HEK293 (cell line): ENCODE measurements around the gene RHOT1.

Experiments
- CTCF ChIA-PET: fragments of 350-600 bp; formaldehyde crosslinking; extraction: SDS; loops from one replicate; lab custom pipeline; 2021; ENCODE audit warnings: antibody characterized with exemption; lab: Yijun Ruan, JAX
- POLR2A ChIA-PET: fragments of 300-600 bp; formaldehyde crosslinking; extraction: SDS; loops from one replicate; lab custom pipeline; 2020; ENCODE audit warnings: antibody characterized with exemption, inconsistent platforms; lab: Yijun Ruan, JAX
- H3K27ac ChIP-seq: fragments of 200-500 bp; sonication (Bioruptor generic); 2 replicates; pipeline ENCODE4 v1.5.1; 2014; ENCODE audit warnings: low read depth, low read length, control low read depth, inconsistent platforms; ENCODE audit errors: extremely low read depth
- H3K36me3 ChIP-seq, 2 experiments: fragments of 200-500 bp in 1 of 2; sonication (Bioruptor generic) in 1 of 2; 1 replicate in 1 of 2; 2 replicates in 1 of 2; pipeline ENCODE4 v1.5.1; 2014 to 2017; ENCODE audit warnings: inconsistent platforms in 2 of 2, low read length in 2 of 2; ENCODE audit not compliant: control insufficient read depth in 2 of 2, insufficient read depth in 1 of 2
- H3K4me1 ChIP-seq: fragments of 200-500 bp; sonication (Bioruptor generic); 2 replicates; pipeline ENCODE4 v1.5.1; 2014; ENCODE audit warnings: mild to moderate bottlenecking, low read length, inconsistent platforms; ENCODE audit not compliant: control insufficient read depth, insufficient read depth
- H3K4me3 ChIP-seq: 2 replicates; pipeline ENCODE4 v1.5.1; 2011; ENCODE audit warnings: low read depth, mild to moderate bottlenecking, control low read depth, low read length, moderate library complexity
- H3K9me3 ChIP-seq: fragments of 200-500 bp; sonication (Bioruptor generic); 2 replicates; pipeline ENCODE4 v1.5.1; 2014; ENCODE audit warnings: low read depth, low read length, inconsistent platforms; ENCODE audit not compliant: control insufficient read depth, insufficient read depth
- MYNN ChIP-seq: fragments of 450-650 bp; formaldehyde crosslinking; IDR thresholded peaks from 2 replicates; pipeline ENCODE4 v1.5.1; 2016; ENCODE audit warnings: missing biosample characterization, missing genetic modification characterization, borderline replicate concordance
- PATZ1 ChIP-seq: fragments of 450-650 bp; formaldehyde crosslinking; IDR thresholded peaks from 2 replicates; pipeline ENCODE4 v1.5.1; 2016; ENCODE audit warnings: missing biosample characterization, missing genetic modification characterization
- PRDM2 ChIP-seq: fragments of 450-650 bp; formaldehyde crosslinking; IDR thresholded peaks from 2 replicates; pipeline ENCODE4 v1.5.1; 2016; ENCODE audit warnings: missing biosample characterization, missing genetic modification characterization, borderline replicate concordance
- ZBTB48 ChIP-seq: fragments of 450-650 bp; formaldehyde crosslinking; IDR thresholded peaks from 2 replicates; pipeline ENCODE4 v1.5.1; 2016; ENCODE audit warnings: missing biosample characterization, missing genetic modification characterization
- ZNF24 ChIP-seq: fragments of 450-650 bp; formaldehyde crosslinking; IDR thresholded peaks from 2 replicates; pipeline ENCODE4 v1.5.1; 2016; ENCODE audit warnings: missing biosample characterization, missing genetic modification characterization
- ZNF341 ChIP-seq: fragments of 450-650 bp; formaldehyde crosslinking; IDR thresholded peaks from 2 replicates; pipeline ENCODE4; 2016; ENCODE audit warnings: low read depth, missing biosample characterization, missing genetic modification characterization
- ZNF510 ChIP-seq: fragments of 450-650 bp; formaldehyde crosslinking; IDR thresholded peaks from 2 replicates; pipeline ENCODE4 v1.5.1; 2018; ENCODE audit warnings: mild to moderate bottlenecking, missing genetic modification characterization, missing biosample characterization; ENCODE audit not compliant: insufficient replicate concordance
- ZNF518A ChIP-seq: fragments of 450-650 bp; formaldehyde crosslinking; conservative IDR thresholded peaks from 2 replicates; pipeline ENCODE4 v1.5.1; 2016; ENCODE audit warnings: low read depth, missing biosample characterization, missing genetic modification characterization
- ZNF585B ChIP-seq: fragments of 450-650 bp; formaldehyde crosslinking; IDR thresholded peaks from 2 replicates; pipeline ENCODE4 v1.5.1; 2016; ENCODE audit warnings: missing biosample characterization, missing genetic modification characterization
- ZNF621 ChIP-seq: fragments of 450-650 bp; formaldehyde crosslinking; IDR thresholded peaks from 2 replicates; pipeline ENCODE4 v1.5.1; 2017; ENCODE audit warnings: missing biosample characterization, missing genetic modification characterization
- ZNF629 ChIP-seq: fragments of 450-650 bp; formaldehyde crosslinking; IDR thresholded peaks from 2 replicates; pipeline ENCODE4 v1.5.1; 2017; ENCODE audit warnings: missing biosample characterization, missing genetic modification characterization
- ZNF677 ChIP-seq: fragments of 450-650 bp; IDR thresholded peaks from 2 replicates; pipeline ENCODE4 v1.5.0; 2018; ENCODE audit warnings: missing biosample characterization, mild to moderate bottlenecking, missing genetic modification characterization, moderate library complexity
- ZNF704 ChIP-seq: fragments of 450-650 bp; formaldehyde crosslinking; IDR thresholded peaks from 2 replicates; pipeline ENCODE4 v1.5.1; 2016; ENCODE audit warnings: missing biosample characterization, missing genetic modification characterization
- ZNF785 ChIP-seq: fragments of 450-650 bp; formaldehyde crosslinking; IDR thresholded peaks from 2 replicates; pipeline ENCODE4 v1.5.1; 2016; ENCODE audit warnings: missing biosample characterization, missing genetic modification characterization
- ZNF791 ChIP-seq: fragments of 450-650 bp; formaldehyde crosslinking; IDR thresholded peaks from 2 replicates; pipeline ENCODE4 v1.5.1; 2016; ENCODE audit warnings: missing biosample characterization, missing genetic modification characterization
- TF ChIP-seq, protein P1 (sequence below): fragments of 450-650 bp; formaldehyde crosslinking; IDR thresholded peaks from 2 replicates; pipeline ENCODE4 v1.5.1; 2016; ENCODE audit warnings: missing biosample characterization, missing genetic modification characterization
- TF ChIP-seq, protein P2 (sequence below): fragments of 450-650 bp; IDR thresholded peaks from 2 replicates; pipeline ENCODE4 v1.5.1; 2018; ENCODE audit warnings: missing biosample characterization, missing genetic modification characterization

Gene RHOT1

GRCh38 chr17:32127158-32127897, 15.0 kb upstream of the RHOT1 start:
- H3K27ac ChIP-seq, result peak overlapping the region; percentile 54
- H3K36me3 ChIP-seq, result no peaks in the 10 kb centered on the region
- POLR2A ChIA-PET, result interaction anchor here (0.5 to 1.3 kb wide), 3 partner anchors 16 to 201 kb away, joined by 3 to 4 read pairs (median 4); no protein-coding TSS in a partner anchor
- CTCF ChIA-PET, result interaction anchor here (0.6 to 5.0 kb wide), 7 partner anchors 8 to 212 kb away, joined by 3 to 68 read pairs (median 4); partner anchors contain the start of genes LRRC37B and RHOT1
- H3K4me1 ChIP-seq, result peaks cover 12% of the 10 kb centered on the region
- peak overlapping the region; percentile 68 for H3K4me3 ChIP-seq
- no peaks in the 10 kb centered on the region for H3K9me3 ChIP-seq
- no peak for TF ChIP-seq ZNF621 (tag by site-specific recombination)
- TF ChIP-seq ZBTB48, result peak; percentile 41; the same call in 1 of the 2 replicates
- TF ChIP-seq ZNF791, result no peak
- TF ChIP-seq, protein P1, sequence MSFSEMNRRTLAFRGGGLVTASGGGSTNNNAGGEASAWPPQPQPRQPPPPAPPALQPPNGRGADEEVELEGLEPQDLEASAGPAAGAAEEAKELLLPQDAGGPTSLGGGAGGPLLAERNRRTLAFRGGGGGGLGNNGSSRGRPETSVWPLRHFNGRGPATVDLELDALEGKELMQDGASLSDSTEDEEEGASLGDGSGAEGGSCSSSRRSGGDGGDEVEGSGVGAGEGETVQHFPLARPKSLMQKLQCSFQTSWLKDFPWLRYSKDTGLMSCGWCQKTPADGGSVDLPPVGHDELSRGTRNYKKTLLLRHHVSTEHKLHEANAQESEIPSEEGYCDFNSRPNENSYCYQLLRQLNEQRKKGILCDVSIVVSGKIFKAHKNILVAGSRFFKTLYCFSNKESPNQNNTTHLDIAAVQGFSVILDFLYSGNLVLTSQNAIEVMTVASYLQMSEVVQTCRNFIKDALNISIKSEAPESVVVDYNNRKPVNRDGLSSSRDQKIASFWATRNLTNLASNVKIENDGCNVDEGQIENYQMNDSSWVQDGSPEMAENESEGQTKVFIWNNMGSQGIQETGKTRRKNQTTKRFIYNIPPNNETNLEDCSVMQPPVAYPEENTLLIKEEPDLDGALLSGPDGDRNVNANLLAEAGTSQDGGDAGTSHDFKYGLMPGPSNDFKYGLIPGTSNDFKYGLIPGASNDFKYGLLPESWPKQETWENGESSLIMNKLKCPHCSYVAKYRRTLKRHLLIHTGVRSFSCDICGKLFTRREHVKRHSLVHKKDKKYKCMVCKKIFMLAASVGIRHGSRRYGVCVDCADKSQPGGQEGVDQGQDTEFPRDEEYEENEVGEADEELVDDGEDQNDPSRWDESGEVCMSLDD, result peak; percentile 59; the same call in 1 of the 2 replicates
- TF ChIP-seq ZNF704 (tag by site-specific recombination), result no peak
- peak; percentile 33; the same call in 1 of the 2 replicates for TF ChIP-seq ZNF341 (tag by site-specific recombination)
- TF ChIP-seq ZNF24 (tag by site-specific recombination), result peak; percentile 69; the same call in 1 of the 2 replicates
- TF ChIP-seq PATZ1 (tag by site-specific recombination), result peak; percentile 97
- TF ChIP-seq MYNN, result no peak
- peak; percentile 46 for TF ChIP-seq ZNF629 (tag by site-specific recombination)
- no peak for TF ChIP-seq PRDM2 (tag by site-specific recombination)
- TF ChIP-seq ZNF785, result no peak
- TF ChIP-seq ZNF518A, result no peak
- no peak for TF ChIP-seq ZNF585B
- TF ChIP-seq ZNF510, result no peak
- no peak for TF ChIP-seq ZNF677 (tag by site-specific recombination)
- TF ChIP-seq, protein P2, sequence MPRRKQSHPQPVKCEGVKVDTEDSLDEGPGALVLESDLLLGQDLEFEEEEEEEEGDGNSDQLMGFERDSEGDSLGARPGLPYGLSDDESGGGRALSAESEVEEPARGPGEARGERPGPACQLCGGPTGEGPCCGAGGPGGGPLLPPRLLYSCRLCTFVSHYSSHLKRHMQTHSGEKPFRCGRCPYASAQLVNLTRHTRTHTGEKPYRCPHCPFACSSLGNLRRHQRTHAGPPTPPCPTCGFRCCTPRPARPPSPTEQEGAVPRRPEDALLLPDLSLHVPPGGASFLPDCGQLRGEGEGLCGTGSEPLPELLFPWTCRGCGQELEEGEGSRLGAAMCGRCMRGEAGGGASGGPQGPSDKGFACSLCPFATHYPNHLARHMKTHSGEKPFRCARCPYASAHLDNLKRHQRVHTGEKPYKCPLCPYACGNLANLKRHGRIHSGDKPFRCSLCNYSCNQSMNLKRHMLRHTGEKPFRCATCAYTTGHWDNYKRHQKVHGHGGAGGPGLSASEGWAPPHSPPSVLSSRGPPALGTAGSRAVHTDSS, result no peak
